WTC11 (cell line): Measurements from ENCODE around the gene SLC49A3.

ENCODE experiments used
- CTCF ChIP-seq: fragments of 200-600 bp; IDR thresholded peaks from 2 replicates; pipeline ENCODE4 v1.8.0; 2022; ENCODE audit warnings: antibody characterized with exemption
- JUN ChIP-seq: sonication (generic); formaldehyde crosslinking; IDR thresholded peaks from 2 replicates; pipeline ENCODE4 v1.8.0; 2023; ENCODE audit warnings: mild to moderate bottlenecking, missing genetic modification reagents
- ZSCAN18 ChIP-seq: fragments of 250-450 bp; sonication (Bioruptor Pico); IDR thresholded peaks from 2 replicates; pipeline ENCODE4 v2.1.2; 2022; ENCODE audit warnings: mild to moderate bottlenecking, moderate library complexity

GRCh38 chr4:647481-647880 lies 41.5 kb downstream of the SLC49A3 start:
- TF ChIP-seq CTCF (no peak), JUN (CRISPR knock-in tag) (no peak), ZSCAN18 (CRISPR knock-in tag) (no peak)
